Transverse colon (tissue), 4 donors: Measurements from ENCODE around the gene NUP88. TPM values are rescaled to one million over a fixed set of nuclear protein-coding genes. Genes with fewer than 3 reads are reported as not detected.
A peak's percentile ranks its signal among the peaks of the same experiment; 100 is the strongest.

Source experiments
- DNase-seq: peaks from one replicate; pipeline ENCODE4 v3.0.0-alpha.2; 2019
- H3K27ac ChIP-seq, 4 donors: fragments of 200-600 bp; sonication (generic); 2 replicates each; pipeline ENCODE4 v1.5.1; 2016 to 2018; ENCODE audit warnings: inconsistent platforms in 4 of 4
- H3K27me3 ChIP-seq: fragments of 200-600 bp; sonication (generic); 2 replicates; pipeline ENCODE4 v1.5.1; 2017; ENCODE audit warnings: inconsistent platforms
- H3K36me3 ChIP-seq, 4 donors: fragments of 200-600 bp; sonication (generic); 2 replicates each; pipeline ENCODE4 v1.5.1; 2017 to 2019; ENCODE audit warnings: inconsistent platforms in 4 of 4
- H3K4me1 ChIP-seq, 4 donors: fragments of 200-600 bp; sonication (generic); 2 replicates each; pipeline ENCODE4 v1.5.1; 2017 to 2020; ENCODE audit warnings: inconsistent platforms in 4 of 4
- H3K4me3 ChIP-seq, 4 donors: fragments of 200-600 bp; sonication (generic); 1 replicate in 1 of 4; 2 replicates in 3 of 4; pipeline versions ENCODE4 v1.5.1 to v1.6.1; 2017 to 2019; ENCODE audit warnings: inconsistent platforms in 4 of 4
- H3K9me3 ChIP-seq, 2 donors: fragments of 200-600 bp; sonication (generic); 2 replicates each; pipeline ENCODE4 v1.5.1; 2017 to 2019; ENCODE audit warnings: inconsistent platforms in 2 of 2
- EP300 ChIP-seq: sonication (generic); formaldehyde crosslinking; IDR thresholded peaks from one replicate; pipeline ENCODE4 v1.6.1; 2017; ENCODE audit warnings: antibody characterized with exemption, low read depth
- POLR2A ChIP-seq: fragments of 450-650 bp; IDR thresholded peaks from one replicate; pipeline ENCODE4 v1.6.1; 2016; ENCODE audit warnings: antibody characterized with exemption, mild to moderate bottlenecking, moderate library complexity
- POLR2AphosphoS5 ChIP-seq, 3 donors: sonication (generic); formaldehyde crosslinking; IDR thresholded peaks; one replicate each; pipeline ENCODE4 v1.6.1; 2016; ENCODE audit warnings: antibody characterized with exemption in 3 of 3
- WGBS, 2 donors: methylation state at CpG; one replicate each; pipeline ENCODE4 v1.1.5; 2018; ENCODE audit warnings: low coverage in 1 of 2; 5-methylcytosine and 5-hydroxymethylcytosine counted together
- in situ Hi-C, 4 donors: fragments of 200-750 bp; cut with MboI; loops; one replicate each; pipeline versions ENCODE4 v1.15.0 to v1.15.1; 2017; ENCODE audit warnings: low sequenced_read_pairs in 3 of 4, low pct_ligation_motif_present in 1 of 4, low pct_unique_long_range_greater_than_20kb in 1 of 4
- intact Hi-C: fragments of 100-400 bp; cut with DNase I; formaldehyde crosslinking; loops from one replicate; pipeline ENCODE4 v1.15.1; 2023; ENCODE audit warnings: low total_unique reads
- total RNA-seq, 4 donors: library from RNA; depleted of rRNA; stranded (reverse); fragments of >200 nt; gene quantifications; one replicate each; pipeline ENCODE4 v1.1.0, GENCODE V29; 2016
- TF ChIP-seq, protein P1 (sequence below), 5 experiments: fragments of 200-600 bp in 3 of 5; fragments of 450-650 bp in 2 of 5; sonication (generic) in 3 of 5; IDR thresholded peaks; 1 replicate in 2 of 5; 2 replicates in 3 of 5; pipeline ENCODE4 v1.5.1; 2016 to 2017; ENCODE audit warnings: antibody characterized with exemption in 5 of 5, inconsistent platforms in 3 of 5, mild to moderate bottlenecking in 2 of 5, moderate library complexity in 1 of 5

NUP88 gene
- total RNA-seq, 4 donors from 2014 or later: 65.3 to 120 (median 96.9) TPM

DNA sequence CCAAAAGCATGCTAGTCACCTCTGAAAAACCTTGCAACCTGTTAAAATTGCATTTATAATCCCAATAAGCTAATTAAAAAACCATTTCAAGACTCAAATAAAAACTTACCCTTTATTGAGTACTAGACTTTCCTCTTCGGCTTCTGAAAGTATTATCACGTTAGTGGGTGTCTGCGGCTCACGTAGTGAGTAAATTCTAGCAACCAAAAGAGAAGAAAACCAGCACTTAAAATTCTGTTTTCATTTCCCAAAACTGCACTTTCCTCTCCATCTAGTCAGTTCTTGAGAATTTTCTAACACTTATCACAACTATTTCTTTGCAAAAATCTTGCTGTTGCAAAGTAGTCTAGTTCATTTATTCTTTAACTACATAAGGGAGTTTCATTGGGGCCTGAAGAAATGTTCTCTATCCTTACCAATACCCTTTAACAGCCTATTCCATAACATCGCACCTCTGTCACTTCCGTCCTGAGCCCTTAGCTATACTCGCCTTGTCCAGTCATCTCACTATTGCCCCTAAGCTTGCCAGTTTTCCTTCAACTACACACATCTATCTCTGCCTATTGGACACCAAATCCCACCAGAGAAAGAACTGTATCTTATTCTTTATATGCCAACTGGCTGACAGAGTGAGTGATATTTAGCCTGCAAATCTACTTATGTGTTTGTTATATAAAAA, 8.7 kb downstream of the NUP88 start:
- no peak overlapping the region for H3K4me3 ChIP-seq
- H3K27me3 ChIP-seq: no peaks in the 10 kb centered on the region
- in situ Hi-C loops (no loop called here), intact Hi-C loops (no loop called here)
- no peak for DNase-seq
- 88 to 90% methylated on average over 7 of the region's 7 CpGs for WGBS, 2 donors
- no peak for TF ChIP-seq EP300
- no peak for TF ChIP-seq POLR2AphosphoS5 (IDR thresholded peaks at IDR 0.05)
- TF ChIP-seq, protein P1, sequence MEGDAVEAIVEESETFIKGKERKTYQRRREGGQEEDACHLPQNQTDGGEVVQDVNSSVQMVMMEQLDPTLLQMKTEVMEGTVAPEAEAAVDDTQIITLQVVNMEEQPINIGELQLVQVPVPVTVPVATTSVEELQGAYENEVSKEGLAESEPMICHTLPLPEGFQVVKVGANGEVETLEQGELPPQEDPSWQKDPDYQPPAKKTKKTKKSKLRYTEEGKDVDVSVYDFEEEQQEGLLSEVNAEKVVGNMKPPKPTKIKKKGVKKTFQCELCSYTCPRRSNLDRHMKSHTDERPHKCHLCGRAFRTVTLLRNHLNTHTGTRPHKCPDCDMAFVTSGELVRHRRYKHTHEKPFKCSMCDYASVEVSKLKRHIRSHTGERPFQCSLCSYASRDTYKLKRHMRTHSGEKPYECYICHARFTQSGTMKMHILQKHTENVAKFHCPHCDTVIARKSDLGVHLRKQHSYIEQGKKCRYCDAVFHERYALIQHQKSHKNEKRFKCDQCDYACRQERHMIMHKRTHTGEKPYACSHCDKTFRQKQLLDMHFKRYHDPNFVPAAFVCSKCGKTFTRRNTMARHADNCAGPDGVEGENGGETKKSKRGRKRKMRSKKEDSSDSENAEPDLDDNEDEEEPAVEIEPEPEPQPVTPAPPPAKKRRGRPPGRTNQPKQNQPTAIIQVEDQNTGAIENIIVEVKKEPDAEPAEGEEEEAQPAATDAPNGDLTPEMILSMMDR (IDR thresholded peaks at IDR 0.05): no peak
- no peak for TF ChIP-seq POLR2A
- H3K36me3 ChIP-seq: peaks cover 0 to 47% (median 13%) of the 10 kb centered on the region in 4 donors
- no peaks in the 10 kb centered on the region for H3K9me3 ChIP-seq
- H3K27ac ChIP-seq: no peak overlapping the region
- peaks cover 0 to 26% (median 14%) of the 10 kb centered on the region in 4 donors for H3K4me1 ChIP-seq

DNA sequence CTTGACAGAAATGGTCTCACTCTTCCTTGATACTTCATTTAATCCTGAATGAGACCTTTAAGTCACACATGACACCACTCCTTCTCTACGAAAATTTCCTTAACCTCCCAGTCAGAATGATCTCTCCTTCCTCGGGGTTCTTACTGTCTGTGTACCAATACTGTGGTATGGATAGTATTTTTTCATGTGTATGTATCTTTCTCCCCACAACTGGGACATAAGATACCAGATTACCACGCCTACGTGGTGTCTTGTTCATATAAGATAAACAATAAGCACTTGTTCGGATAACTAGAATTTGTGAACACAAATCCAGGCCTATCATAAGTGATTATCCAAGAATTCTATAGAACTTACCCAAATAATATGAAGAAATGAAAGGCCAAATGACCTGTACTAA, 11.3 kb downstream of the NUP88 start:
- Histone ChIP-seq H3K4me1 (peaks cover 0 to 10% (median 8%) of the 10 kb centered on the region in 4 donors), H3K9me3 (no peaks in the 10 kb centered on the region), H3K4me3 (no peak overlapping the region), H3K27me3 (no peaks in the 10 kb centered on the region), H3K27ac (no peak overlapping the region), H3K36me3 (peaks cover 0 to 54% (median 22%) of the 10 kb centered on the region in 4 donors)
- no peak for DNase-seq
- TF ChIP-seq EP300 (no peak), POLR2AphosphoS5 (IDR thresholded peaks at IDR 0.05) (no peak), POLR2A (no peak)
- TF ChIP-seq, protein P1 (IDR thresholded peaks at IDR 0.05): no peak
- 80 to 89% methylated on average over 3 to 5 of the region's 5 CpGs for WGBS, 2 donors
- intact Hi-C loops (no loop called here), in situ Hi-C loops (no loop called here)

DNA sequence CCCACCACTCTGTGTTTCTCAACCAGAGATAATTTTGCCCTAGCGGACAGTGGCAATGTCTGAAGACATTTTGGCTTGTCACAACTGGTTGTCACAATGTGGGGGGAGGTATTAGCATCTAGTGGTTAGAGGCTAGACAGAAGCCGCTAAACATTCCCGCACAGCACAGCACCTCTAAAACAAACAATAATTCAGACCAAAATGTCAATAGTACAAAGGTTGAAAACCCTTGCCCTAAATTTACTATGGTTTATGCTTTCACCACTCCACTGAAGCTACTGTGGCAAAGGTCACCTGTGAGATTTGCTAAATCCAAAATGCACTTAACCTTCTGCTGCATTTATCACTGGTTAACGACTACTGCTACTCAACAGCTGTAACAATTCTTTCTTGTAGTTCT, 14.1 kb downstream of the NUP88 start:
- peaks cover 0 to 10% (median 8%) of the 10 kb centered on the region in 4 donors for H3K4me1 ChIP-seq
- H3K27ac ChIP-seq: peak overlapping the region in 1 of 4 donors; percentile 28
- peaks cover 0 to 49% (median 24%) of the 10 kb centered on the region in 4 donors for H3K36me3 ChIP-seq
- WGBS, 2 donors: 56 to 78% methylated on average over 2 to 4 of the region's 4 CpGs
- no peak overlapping the region for H3K4me3 ChIP-seq
- H3K9me3 ChIP-seq: no peaks in the 10 kb centered on the region
- in situ Hi-C loops: no loop called here
- TF ChIP-seq POLR2A: no peak
- TF ChIP-seq, protein P1 (IDR thresholded peaks at IDR 0.05): no peak
- TF ChIP-seq POLR2AphosphoS5 (IDR thresholded peaks at IDR 0.05): no peak
- TF ChIP-seq EP300: no peak
- no peak for DNase-seq
- intact Hi-C loops: no loop called here
- H3K27me3 ChIP-seq: no peaks in the 10 kb centered on the region

DNA sequence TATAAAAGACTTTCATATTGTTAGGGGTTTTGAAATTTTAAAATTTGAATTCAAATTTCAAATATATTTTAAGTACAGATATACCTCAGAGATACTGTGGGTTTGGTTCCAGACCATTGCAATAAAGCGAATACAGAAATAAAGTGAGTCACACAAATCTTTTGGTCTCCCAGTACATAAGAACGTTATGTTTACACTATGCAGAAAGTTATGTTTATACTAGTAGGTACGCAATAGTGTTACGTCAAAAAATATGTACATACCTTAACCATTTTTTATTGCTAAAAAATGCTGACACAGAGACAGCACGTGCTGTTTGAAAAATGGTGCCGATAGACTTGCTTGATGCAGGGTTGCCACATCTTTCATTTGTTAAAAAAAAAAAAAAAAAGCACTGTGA, 19.7 kb downstream of the NUP88 start:
- no peak for DNase-seq
- TF ChIP-seq POLR2A (no peak), POLR2AphosphoS5 (IDR thresholded peaks at IDR 0.05) (no peak), EP300 (no peak)
- TF ChIP-seq, protein P1 (IDR thresholded peaks at IDR 0.05): no peak
- Histone ChIP-seq H3K36me3 (peaks cover 0 to 73% (median 32%) of the 10 kb centered on the region in 4 donors), H3K4me3 (no peak overlapping the region), H3K9me3 (no peaks in the 10 kb centered on the region), H3K4me1 (no peaks in the 10 kb centered on the region), H3K27ac (no peak overlapping the region), H3K27me3 (no peaks in the 10 kb centered on the region)
- WGBS, 2 donors: 83 to 88% methylated on average over 6 of the region's 6 CpGs
- intact Hi-C loops (no loop called here), in situ Hi-C loops (no loop called here)
